Stimulated activated naive CD4-positive, alpha-beta T cell (primary cell): ENCODE results near the gene PCNT.

Experiments used
- DNase-seq, 6 experiments: peaks; one replicate each; lab custom pipeline; 2025; lab: John Stamatoyannopoulos, UW

PCNT gene

DNA sequence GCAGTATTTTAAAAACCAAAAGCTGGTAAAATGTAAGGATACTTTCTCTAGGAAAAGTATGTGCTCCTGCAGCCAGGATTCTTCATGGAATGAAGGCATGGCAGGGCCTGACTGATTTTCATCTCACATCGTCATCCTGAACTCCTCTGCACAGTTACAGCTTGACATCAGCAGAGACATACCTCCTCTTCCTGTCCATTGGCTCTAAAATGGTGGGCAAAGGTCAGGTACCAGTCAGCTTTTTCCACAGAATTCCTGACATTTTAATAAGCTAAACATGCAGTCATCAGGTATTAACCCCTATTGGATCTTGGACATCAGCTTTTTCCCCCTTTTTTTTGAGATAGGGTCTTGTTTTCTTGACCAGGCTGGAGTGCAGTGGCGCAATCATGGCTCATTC, 5.8 kb downstream of the PCNT start:
- DNase-seq: no peak

DNA sequence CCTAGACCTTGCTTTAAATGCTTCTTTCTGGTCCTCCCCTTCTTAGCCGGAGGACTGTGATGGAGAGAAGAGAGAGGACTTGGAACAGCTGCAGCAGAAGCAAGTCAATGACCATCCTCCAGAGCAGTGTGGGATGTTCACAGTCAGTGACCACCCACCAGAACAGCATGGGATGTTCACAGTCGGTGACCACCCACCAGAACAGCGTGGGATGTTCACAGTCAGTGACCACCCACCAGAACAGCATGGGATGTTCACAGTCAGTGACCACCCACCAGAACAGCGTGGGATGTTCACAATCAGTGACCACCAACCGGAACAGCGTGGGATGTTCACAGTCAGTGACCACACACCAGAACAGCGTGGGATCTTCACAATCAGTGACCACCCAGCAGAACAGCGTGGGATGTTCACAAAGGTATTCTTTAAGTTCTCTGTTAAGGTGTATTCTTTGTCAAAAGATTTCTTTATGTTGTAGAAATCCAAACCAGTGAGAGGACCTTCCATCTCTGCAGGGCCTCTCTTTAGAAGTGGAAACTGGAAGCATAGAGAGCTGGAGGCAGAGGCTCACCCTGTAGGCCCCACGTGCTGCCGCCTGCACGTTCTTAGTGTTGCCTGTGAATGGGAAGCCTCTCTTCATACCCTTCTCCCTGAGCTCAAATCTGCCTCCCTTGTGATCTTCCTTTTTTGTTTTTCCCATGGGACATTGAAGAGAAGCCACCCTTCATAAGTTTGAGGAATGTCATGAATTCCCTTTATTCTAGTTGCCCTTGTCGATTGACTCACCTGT, 10.6 kb downstream of the PCNT start:
- DNase-seq: no peak

- no peak for DNase-seq
Measured at GRCh38 chr21:46336603-46337002, 12.6 kb downstream of the PCNT start.

GRCh38 chr21:46340998-46341397, 17.0 kb downstream of the PCNT start:
- DNase-seq: no peak

- DNase-seq: no peak
Measured at GRCh38 chr21:46344219-46344915, 20.4 kb downstream of the PCNT start.

DNA sequence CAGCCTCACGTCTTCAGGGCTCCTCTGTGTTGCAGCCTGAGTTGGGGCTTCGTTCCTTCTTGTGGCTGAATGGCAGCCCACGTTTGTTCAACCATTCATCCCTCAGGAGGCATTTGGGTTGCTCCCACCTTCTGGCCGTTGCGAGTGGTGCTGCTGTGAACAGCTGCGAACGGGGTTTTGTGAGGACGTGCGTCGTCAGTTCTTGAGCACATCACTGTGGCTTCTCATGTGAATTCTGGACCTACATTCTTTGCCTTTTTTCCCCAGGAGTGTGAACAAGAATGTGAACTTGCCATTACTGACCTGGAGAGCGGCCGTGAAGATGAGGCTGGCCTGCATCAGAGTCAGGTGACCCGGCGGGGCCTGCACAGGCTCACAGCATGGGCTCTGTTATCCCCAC, 21.9 kb downstream of the PCNT start:
- DNase-seq: no peak

- DNase-seq: no peak
Measured at GRCh38 chr21:46346296-46347202, 22.6 kb downstream of the PCNT start.

DNA sequence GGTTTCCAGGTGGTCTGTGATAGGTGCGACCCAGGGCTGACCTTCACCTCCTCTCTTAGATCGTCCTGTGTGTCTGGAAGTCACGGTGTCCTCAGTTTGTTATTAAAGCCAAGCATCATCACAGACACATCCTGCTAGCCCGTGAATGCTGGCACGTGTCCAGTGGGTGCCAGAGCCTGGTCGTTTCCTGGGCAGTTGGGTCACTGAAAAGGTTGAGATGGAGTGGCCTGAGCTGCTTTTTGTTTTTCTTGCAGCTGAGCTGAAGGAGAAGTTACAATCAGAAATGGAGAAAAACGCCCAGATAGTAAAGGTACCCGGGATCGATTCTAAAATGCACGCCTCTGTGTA, 23.2 kb downstream of the PCNT start:
- DNase-seq: no peak

- DNase-seq: no peak
Measured at GRCh38 chr21:46347791-46348381, 23.9 kb downstream of the PCNT start.

DNA sequence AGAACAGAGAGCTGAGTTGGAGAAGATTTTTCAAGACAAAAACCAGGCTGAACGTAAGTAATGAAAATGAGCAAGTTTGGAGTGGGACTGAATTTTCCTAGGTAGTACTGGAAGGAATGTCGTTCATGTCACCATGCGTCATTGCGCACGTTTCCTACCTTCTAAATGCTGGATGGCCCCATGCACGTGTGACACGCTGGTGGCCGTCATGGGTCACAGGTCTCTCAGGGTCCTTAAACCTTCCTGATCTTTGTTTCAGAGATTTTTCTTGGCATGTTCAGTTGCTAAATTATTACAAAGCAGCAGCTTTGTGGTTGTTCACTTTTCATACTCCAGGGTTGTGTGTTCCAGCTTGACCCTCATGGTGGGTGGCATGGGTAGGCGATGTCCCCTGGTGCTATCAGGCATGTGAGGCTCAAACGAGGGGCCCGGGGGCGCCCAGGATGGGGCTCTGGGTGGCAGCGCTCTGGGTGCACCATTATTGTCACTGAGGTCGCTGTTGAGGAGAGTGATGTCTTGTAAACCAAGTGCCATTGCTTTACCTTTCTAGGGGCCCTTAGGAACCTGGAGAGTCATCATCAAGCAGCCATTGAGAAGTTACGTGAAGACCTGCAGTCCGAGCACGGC, 25.3 kb downstream of the PCNT start:
- no peak for DNase-seq

- DNase-seq: no peak
Measured at GRCh38 chr21:46350571-46350970, 26.6 kb downstream of the PCNT start.

GRCh38 chr21:46350981-46351380, 27.0 kb downstream of the PCNT start:
- no peak for DNase-seq

- no peak for DNase-seq
Measured at GRCh38 chr21:46351476-46352163, 27.7 kb downstream of the PCNT start.

- DNase-seq: no peak
Measured at GRCh38 chr21:46352164-46352515, 28.2 kb downstream of the PCNT start.

- DNase-seq: no peak
Measured at GRCh38 chr21:46352913-46353312, 29.0 kb downstream of the PCNT start.

DNA sequence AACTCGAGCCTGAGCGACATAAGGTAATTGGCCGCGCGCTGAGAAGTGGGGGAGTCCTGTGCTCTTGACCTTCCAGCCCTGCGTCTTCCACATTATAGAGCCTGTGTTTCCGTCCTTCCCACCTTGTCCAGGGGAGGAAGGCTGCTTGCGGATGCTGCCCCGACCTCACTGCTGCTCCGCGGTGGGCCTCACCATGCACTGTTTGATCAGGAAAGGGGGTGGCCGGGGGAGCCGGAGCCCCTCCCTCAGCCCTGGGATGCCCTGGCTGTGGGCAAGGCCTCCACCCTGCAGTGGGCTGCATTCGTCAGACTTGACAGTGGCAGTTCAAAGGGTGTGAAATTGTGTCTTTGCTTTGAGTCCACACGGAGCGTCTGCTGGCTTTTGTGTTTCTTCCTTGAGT, 30.1 kb downstream of the PCNT start:
- DNase-seq: no peak

DNA sequence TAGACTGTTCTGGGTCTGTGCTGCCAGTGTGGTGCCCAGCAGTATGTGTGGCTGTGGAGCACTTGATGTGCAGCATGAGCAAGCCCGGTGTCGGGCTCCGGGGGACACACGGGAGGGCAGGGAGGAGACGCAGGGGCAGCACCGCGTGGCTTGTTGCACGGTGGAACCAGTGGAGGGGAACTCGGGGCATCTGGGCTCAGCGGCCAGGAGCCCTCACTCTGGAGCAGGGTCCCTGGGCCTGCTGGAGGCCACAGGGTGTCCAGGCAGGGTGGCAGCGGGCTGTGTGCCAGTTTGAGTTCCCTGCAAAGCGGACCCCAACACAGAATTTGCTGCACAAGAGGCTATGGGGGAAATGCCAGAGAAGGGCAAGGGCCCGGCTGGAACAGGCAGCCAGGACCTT, 30.6 kb downstream of the PCNT start:
- no peak for DNase-seq

DNA sequence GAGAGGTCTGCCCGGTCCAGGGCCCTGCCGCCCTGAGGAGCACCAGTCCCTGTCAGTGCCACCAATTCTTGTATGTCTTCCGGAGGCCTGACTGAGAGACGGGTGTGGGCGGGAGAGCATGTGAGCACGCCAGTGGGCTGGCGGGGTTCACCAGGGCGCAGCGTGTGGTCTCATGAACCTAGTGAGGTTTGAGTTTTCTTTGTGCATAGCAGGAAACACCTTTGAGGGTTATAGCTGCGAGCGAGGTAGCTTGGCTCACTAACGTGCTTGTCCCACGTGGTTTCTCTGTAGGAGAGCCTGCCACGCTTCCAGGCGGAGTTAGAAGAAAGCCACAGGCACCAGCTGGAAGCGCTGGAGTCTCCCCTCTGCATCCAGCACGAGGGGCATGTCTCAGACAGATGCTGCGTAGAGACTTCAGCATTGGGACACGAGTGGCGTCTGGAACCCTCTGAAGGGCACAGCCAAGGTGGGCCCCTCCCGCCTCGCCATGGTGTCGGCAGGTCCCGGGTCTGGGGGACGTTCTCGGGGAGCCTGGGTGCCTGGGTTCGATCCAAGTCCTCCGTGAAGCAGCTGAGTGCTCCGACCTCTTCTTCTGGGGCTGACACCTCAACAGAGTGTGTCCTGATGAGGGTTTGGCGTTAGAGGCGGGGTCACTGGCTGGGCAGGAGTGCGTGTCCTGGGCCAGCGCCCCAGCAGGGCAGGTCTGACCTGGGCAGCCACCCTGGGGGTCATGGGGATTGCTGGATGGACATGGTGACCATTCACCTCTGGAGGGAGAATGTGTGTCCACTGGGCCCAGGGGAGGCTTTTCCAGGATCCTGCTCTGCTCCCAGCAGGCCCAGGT, 31.4 kb downstream of the PCNT start:
- no peak for DNase-seq

DNA sequence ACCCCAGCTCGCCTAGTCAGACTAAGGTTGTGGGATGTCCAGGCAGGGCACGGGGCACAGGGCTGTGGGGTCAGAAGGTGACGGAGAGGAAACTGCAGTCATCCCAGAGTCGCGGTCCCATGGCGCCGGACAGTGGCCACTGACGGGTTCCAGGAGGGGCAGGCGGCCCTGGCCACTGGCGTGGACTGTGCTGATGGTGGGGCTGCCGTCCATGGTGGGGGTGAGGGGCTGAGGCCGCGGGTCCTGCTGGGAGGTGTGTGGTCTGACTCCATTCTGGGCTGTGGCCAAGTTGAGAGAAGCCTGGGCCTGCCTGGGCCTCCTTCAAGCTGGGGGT, 32.0 kb downstream of the PCNT start:
- DNase-seq: no peak

DNA sequence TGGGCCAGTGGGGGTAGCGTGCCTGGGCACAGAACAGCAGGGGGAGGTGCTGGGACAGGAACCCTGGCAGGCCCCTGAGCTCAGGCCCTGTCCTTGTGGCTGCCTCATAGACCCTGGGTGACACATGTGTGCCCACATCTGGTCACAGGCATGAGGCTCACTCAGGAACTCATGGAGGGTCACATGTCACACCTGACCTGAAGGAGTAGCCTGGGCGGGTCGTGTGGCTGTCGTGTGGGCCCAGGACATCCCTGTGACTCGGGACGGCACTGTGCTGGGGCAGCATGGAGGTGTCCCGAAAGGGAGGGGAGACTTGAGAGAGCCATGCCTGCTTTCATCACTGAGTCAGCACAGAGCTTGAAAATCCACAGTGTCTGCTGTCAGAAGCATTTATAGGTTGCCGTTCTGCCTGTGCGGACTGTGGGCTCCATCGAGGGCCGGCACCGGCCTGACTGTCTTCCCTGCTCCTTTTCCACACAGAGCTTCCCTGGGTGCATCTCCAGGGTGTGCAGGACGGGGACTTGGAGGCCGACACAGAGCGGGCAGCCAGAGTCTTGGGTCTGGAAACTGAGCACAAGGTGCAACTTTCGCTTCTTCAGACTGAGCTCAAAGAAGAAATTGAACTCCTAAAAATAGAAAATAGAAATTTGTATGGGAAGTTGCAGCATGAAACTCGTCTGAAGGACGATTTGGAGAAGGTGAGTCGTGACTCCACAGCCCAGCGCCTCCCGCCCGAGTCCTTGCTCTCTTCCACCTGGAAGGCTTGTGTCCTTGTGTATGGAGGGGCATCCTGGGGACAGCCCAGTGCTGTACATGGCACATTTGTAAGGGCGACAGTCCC, 32.8 kb downstream of the PCNT start:
- no peak for DNase-seq
